GM21447 (cell line): ENCODE measurements around the gene HEATR5B.

ENCODE experiments used
- ATAC-seq: cut with Tn5 transposase; IDR thresholded peaks from one replicate; pipeline ENCODE4 v1.9.1; 2021; ENCODE audit not compliant: unreplicated experiment

Gene HEATR5B

DNA sequence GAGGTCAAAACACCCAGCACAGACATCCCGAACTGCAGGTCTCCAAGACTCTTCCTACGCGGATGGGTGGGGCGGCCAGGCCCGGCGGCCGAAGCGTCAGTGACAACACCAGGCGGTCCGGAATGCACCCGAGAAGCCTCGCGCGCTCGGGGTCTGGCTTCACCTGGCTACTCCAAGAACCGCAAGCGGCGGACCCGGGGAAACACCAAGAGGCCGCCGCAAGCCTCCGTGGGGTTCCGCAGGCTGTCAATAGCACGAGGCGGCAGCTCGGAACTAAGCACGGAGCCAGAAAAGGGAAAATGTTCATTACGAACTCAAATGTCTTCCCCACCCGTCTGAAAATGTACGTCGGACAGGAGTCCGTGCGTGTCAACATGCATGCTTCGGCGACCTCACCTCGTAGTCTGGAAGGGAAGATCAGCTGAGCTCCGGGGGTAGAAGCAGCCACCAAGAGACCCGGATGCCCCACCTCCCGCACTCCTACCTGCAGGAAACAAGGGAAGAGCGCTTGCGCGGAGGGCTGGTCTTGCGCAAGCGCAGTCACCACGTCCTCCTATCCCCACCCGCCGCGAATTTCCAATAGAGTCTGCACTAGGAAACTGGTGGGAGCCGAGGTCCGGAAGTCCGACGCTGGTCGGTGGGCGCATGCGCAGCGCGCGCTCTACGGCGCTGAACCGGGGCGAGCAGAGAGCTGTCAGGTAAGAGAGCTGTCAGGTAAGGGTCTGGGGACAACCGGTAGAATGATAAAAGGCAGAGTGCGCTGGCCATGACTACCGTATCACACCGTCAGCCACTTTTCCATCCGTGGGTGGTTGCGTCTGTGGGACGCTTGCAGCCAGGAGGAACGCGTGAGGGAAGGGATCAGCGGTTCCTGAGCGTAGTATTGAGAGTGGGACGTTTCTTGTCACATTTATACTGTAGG, at the start of gene HEATR5B, which contains the start of gene GPATCH11:
Gene HEATR5B (minus strand): TSS at position 500 of the 922 bp plus-strand sequence. CDS start 958 bp downstream, outside the sequence.
Gene GPATCH11 (plus strand): TSS at position 646 of the 922 bp plus-strand sequence. CDS start 3,864 bp downstream, outside the sequence.
- ATAC-seq = peak; percentile 83

DNA sequence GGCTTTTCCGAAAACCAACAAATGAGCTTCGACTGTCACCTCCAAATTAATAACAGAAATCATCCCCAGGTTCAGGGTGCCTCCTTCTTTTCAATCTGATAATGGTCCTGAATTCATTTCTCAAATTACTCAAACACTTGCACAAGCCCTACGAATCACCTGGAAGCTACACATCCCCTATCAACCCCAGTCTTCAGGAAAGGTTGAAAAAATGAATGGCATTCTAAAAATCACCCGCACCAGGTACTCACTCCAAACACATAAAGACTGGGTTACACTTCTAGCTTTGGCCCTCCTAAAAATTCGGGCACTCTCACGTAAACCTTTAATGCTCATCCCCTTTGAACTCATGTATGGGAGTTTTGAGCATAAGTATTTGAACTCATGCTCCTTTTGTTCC, 48.7 kb upstream of the HEATR5B start:
- ATAC-seq = no peak

DNA sequence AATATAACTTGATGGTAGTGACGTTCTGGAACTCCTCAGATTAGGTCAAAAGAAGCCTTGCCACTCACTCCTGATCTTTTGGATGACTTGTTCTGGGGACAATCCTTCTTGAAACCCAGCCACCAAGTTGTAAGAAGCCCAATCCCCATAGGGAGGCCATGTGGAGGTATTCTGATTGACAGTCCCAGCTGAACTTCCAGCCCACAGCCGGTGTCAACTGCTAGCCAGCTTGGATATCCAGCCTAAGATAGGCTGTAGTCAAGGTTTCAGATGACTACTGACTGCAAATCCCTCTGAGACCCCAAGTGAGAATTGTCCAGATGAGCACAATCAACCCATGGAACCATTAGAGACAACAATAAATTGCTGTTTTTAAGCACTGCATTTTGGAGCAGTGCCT, 41.2 kb upstream of the HEATR5B start:
- no peak for ATAC-seq

DNA sequence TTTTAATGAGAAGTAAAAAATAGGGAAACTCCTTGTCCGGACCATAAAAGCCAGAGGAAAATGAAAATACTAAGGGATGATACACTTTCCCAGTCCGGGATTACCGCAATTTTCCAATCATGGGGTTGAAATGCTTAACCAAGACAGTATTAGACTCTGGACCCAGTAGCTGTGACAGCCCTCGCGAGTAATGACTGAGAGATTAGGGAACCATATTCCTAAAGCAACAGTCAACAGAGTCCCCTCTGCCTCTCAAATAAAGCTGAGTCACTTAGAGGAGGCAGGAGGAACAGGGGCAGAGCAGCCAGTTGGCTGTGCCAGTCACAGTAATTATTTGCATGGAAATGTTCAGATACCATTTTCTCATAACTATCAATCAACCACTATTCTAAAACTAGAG, 35.0 kb upstream of the HEATR5B start:
- no peak for ATAC-seq

DNA sequence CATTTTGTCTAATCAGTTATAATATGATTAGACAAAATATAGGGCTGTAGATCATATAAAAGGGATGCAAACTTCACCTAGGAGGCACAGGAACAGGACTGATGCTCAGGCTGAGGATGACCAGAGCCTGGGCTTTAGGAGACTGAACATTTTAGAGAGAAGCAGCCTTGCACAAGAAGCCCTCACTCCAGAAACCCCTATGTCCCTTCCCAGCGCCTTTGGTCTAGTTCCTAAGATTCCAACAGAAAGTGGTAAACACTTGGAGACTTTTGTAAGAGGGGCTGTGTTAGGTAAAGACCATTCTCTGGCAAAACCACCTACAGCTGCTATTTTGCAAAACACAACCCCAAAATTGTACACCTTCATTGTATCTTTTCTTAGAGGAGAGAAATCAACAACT, 33.4 kb upstream of the HEATR5B start:
- no peak for ATAC-seq

DNA sequence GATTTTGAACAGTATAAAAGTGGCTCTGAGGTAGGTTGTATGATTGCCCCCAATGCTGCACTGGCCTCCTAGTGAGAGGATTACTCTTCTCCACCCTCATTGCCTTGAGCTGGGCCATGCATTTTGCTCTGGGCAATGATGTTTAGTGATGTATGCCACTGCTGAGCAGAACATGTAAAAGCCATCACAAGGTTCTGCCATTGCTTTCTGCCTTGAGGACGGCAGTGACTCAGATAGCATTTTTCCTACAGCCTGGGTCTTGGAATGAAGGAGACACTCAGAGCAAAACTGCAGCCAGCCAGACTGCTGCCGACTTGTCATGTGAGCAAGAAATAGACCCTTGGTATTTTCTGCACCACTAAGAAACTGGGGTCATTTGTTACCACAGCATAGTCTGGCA, 27.8 kb upstream of the HEATR5B start:
- ATAC-seq = no peak

GRCh38 chr2:37110306-37111212, 26.4 kb upstream of the HEATR5B start:
- ATAC-seq = no peak

- ATAC-seq = no peak
Measured at GRCh38 chr2:37109523-37109922, 25.4 kb upstream of the HEATR5B start.

DNA sequence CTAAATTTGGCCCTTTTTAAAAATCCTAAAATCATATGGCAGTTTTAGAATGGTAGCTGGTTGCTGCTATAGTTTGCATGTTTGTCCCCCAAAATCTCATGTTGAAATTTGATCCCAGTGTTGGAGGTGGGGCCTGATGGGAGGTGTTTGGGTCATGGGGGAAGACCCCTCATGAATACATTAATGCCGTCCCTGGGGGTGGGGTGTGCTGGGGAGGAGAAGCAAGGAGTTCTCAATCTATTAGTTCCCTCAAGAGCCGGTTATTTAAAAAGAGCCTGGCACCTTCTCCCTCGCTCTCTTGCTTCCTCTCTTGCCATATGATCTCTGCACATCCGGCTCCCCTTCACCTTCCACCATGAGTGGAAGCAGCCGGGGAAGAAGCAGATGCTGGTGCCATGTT, 21.0 kb upstream of the HEATR5B start:
- ATAC-seq = no peak

GRCh38 chr2:37104178-37104577, 20.0 kb upstream of the HEATR5B start:
- ATAC-seq = no peak

DNA sequence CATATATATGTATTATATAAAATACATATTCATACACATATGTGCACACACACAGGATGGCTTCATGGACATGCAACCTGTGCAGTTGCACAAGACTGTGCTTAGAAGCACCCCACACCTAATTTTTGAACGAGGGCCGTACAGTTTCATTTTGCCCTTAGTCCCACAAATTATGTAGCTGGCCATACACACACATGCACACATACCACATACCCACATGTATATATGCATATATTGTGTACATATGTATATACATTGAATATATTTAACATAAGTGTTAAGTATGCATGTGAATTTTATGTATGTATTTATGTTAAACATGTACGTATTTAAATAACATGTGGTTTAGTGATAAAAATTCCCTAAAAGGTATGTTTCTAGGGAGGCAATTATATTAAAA, 18.4 kb upstream of the HEATR5B start:
- no peak for ATAC-seq

DNA sequence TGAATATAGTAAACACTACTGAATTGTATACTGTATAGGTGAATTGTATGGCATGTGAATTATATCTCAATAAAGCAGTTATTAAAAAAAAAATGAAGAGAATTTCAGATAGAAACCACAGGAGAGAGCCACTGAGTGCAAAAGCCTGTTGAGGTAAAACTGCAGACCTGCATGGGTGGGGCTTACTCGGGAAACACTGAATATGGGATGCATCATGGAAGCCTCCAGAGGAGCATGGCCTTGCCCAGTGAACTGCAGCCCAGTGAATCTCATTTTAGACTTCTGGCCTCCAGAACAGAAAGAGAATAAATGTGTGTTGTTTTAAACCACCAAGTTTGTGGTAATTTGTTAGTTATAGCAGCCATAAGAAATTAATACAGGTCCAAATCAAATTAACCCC, 15.9 kb upstream of the HEATR5B start:
- no peak for ATAC-seq

- ATAC-seq = no peak
Measured at GRCh38 chr2:37098416-37099118, 14.4 kb upstream of the HEATR5B start.

GRCh38 chr2:37096568-37096967, 12.4 kb upstream of the HEATR5B start:
- ATAC-seq = no peak

GRCh38 chr2:37091873-37092272, 7.7 kb upstream of the HEATR5B start:
- peak; percentile 47 for ATAC-seq

- ATAC-seq = peak; percentile 87
Measured at GRCh38 chr2:37090019-37090477, 5.9 kb upstream of the HEATR5B start.

DNA sequence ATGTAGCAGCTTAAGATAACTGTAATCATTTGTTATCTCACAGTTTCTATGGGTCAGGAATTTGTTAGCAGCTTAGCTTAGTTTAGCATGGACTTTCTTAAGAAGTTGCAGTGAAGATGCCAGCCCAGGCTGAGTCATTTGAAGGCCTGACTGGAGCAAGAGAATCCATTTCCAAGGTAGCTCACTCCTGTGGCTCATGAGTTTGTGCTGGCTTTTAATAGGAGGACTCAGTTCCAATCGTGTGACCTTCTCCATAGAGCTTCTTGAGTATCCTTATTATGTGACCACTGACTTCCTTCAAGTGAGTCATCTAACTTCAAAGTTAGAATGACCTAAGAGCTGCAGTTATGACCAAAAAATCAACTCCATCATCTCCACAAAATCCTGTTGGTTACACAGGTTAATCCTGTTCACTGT, 1.6 kb upstream of the HEATR5B start:
- ATAC-seq = no peak

- ATAC-seq = no peak
Measured at GRCh38 chr2:37084797-37085196, 625 bp upstream of the HEATR5B start.

GRCh38 chr2:37080689-37081088, 3.5 kb downstream of the HEATR5B start:
- no peak for ATAC-seq

GRCh38 chr2:37080266-37080665, 3.9 kb downstream of the HEATR5B start:
- ATAC-seq = no peak

- no peak for ATAC-seq
Measured at GRCh38 chr2:37070931-37071330, 13.2 kb downstream of the HEATR5B start.
